MM.1S (cell line): ENCODE data around the gene NEGR1.

ENCODE experiments used
- CTCF ChIP-seq: fragments of 300-600 bp; sonication (generic); IDR thresholded peaks from 2 replicates; pipeline ENCODE4 v1.5.1; 2016; ENCODE audit warnings: antibody characterized with exemption, low read length, mixed read lengths
- EZH2 ChIP-seq: fragments of 300-600 bp; sonication (generic); optimal IDR thresholded peaks from 2 replicates; pipeline ENCODE3; 2017; ENCODE audit warnings: low read depth, mild to moderate bottlenecking, antibody characterized with exemption, low read length, mixed read lengths

- TF ChIP-seq CTCF: no peak
- TF ChIP-seq EZH2: no peak
Measured at GRCh38 chr1:71792264-71792663, 490.1 kb downstream of the NEGR1 start.
